HCT116 (cell line): ENCODE data around the gene FES.

Source experiments
- CTCF ChIP-seq, 3 experiments: fragments of 200-600 bp in 1 of 3; sonication (generic) in 1 of 3; IDR thresholded peaks in 2 of 3; conservative IDR thresholded peaks in 1 of 3; 2 replicates each; pipeline ENCODE4 v1.5.1; 2012 to 2017; ENCODE audit warnings: low read depth in 2 of 3, low read length in 2 of 3, antibody characterized with exemption in 1 of 3, borderline replicate concordance in 1 of 3, control low read depth in 1 of 3, mild to moderate bottlenecking in 1 of 3, mixed read lengths in 1 of 3, mixed run types in 1 of 3, moderate library complexity in 1 of 3; ENCODE audit not compliant: insufficient read depth in 1 of 3
- POLR2A ChIP-seq: IDR thresholded peaks from 2 replicates; pipeline ENCODE4 v1.7.0; 2011; ENCODE audit warnings: borderline replicate concordance; ENCODE audit not compliant: insufficient read depth, insufficient read length; ENCODE audit errors: extremely low read depth
- ZNF274 ChIP-seq: fragments of 200-500 bp; sonication (Bioruptor generic); IDR thresholded peaks from 2 replicates; pipeline ENCODE4 v1.6.1; 2014; ENCODE audit warnings: mild to moderate bottlenecking, low read depth, low read length, inconsistent platforms

DNA sequence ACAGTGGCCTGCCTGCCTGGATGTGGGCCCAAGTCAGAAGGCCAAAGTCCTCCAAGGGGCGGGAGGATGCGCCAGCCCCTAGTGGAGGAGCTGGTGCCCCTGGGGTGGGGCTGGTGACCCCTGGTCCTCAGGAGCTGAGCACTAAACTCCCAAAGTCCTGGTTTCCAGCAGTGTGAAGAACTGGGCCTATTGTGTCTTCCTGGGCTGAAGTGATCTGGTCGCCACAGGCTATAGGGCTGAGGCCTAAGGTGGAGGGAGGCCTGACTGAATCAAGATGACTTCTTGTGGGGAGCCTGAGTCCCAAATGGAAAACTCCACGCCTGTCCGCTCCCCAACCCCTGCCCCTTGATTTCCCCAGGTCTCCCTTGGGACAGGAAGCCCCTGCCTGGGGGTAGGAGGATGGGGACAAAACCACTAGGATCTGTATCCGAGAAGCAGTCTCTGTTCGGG lies 753 bp upstream of the FES start:
- TF ChIP-seq POLR2A, result no peak
- no peak for TF ChIP-seq ZNF274
- TF ChIP-seq CTCF (IDR thresholded peaks at IDR 0.05 in 2 of 3, conservative IDR thresholded peaks at IDR 0.05 in 1 of 3; ENCODE audit: borderline replicate concordance in 1 of 3, insufficient read depth in 1 of 3, low read depth in 2 of 3, low read length in 2 of 3), result no peak
